Measurements from ENCODE around the gene MAMLD1.
A peak's percentile ranks its signal among the peaks of the same experiment; 100 is the strongest.

- TF ChIP-seq MAFK (IDR thresholded peaks at IDR 0.05; ENCODE audit: low read length): no peak
- TF ChIP-seq CTCF (IDR thresholded peaks at IDR 0.05 in 2 of 3, conservative IDR thresholded peaks at IDR 0.05 in 1 of 3; ENCODE audit: insufficient read depth in 2 of 3, low read depth in 1 of 3, low read length in 3 of 3): no peak
- TF ChIP-seq MXI1 (IDR thresholded peaks at IDR 0.05; ENCODE audit: low read depth, low read length): no peak
- no peak for TF ChIP-seq JUN (IDR thresholded peaks at IDR 0.05; ENCODE audit: borderline replicate concordance, low read depth, low read length)
- TF ChIP-seq JUN (CRISPR knock-in tag; IDR thresholded peaks at IDR 0.05; ENCODE audit: borderline replicate concordance): no peak
- no peak for TF ChIP-seq ZKSCAN3 (CRISPR knock-in tag; IDR thresholded peaks at IDR 0.05)
- no peak for TF ChIP-seq RBM14 (IDR thresholded peaks at IDR 0.05; ENCODE audit: borderline replicate concordance, insufficient read depth, low read depth, low read length)
- no peak for TF ChIP-seq HDAC8 (tag; IDR thresholded peaks at IDR 0.05)
- TF ChIP-seq ZBTB40 (IDR thresholded peaks at IDR 0.05): peak; percentile 66
- TF ChIP-seq ZBTB40 (CRISPR knock-in tag; IDR thresholded peaks at IDR 0.05): no peak
- TF ChIP-seq ZNF3 (CRISPR knock-in tag; IDR thresholded peaks at IDR 0.05): no peak
- TF ChIP-seq IRF2 (CRISPR knock-in tag; IDR thresholded peaks at IDR 0.05): no peak
- no peak for TF ChIP-seq CUX1 (CRISPR knock-in tag; IDR thresholded peaks at IDR 0.05)
Observed at GRCh38 chrX:150489359-150490015, 126.4 kb downstream of the MAMLD1 start.

All from K562 (cell line).